ENCODE data around the gene ETS2. TPM values are rescaled to one million over a fixed set of nuclear protein-coding genes. Genes with fewer than 3 reads are reported as not detected.
A peak's percentile ranks its signal among the peaks of the same experiment; 100 is the strongest.

The ETS2 gene
- polyA plus RNA-seq, 3 donors: 54.2 to 150 (median 59.5) TPM

DNA sequence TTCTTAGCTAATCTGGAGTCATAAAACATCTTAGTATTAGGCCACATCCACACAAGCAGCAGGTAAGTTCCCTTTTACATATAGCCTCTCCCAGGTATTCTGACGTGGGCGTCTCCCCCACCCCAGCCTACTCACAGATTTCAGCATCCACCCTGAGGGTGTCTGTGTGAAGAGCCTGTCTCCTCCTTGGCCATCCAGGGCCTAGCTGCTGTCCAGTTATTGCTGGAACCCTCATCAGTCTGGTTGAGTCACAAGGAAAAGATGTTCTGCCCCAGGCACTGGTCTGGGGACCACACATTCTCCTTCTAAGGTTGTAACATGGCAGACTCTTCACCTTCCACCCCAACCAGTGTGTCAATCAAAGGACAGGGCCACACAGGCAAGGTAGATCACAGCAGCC lies 57.6 kb downstream of the ETS2 start:
- H4K20me1 ChIP-seq (ENCODE audit: insufficient read depth, low read length): no peaks in the 10 kb centered on the region
- H3K27me3 ChIP-seq (ENCODE audit: control insufficient read depth in 2 of 2, insufficient read depth in 2 of 2, low read length in 2 of 2): no peaks in the 10 kb centered on the region
- H3K27ac ChIP-seq (ENCODE audit: low read depth in 1 of 2, low read length in 2 of 2): no peak overlapping the region
- no peak overlapping the region for H3K9ac ChIP-seq (ENCODE audit: insufficient read depth, low read length, poor library complexity, severe bottlenecking)
- intact Hi-C loops (cut with micrococcal nuclease): no loop called here
- peaks cover 13% of the 10 kb centered on the region for H3K4me1 Mint-ChIP-seq
- TF ChIP-seq, protein P1, sequence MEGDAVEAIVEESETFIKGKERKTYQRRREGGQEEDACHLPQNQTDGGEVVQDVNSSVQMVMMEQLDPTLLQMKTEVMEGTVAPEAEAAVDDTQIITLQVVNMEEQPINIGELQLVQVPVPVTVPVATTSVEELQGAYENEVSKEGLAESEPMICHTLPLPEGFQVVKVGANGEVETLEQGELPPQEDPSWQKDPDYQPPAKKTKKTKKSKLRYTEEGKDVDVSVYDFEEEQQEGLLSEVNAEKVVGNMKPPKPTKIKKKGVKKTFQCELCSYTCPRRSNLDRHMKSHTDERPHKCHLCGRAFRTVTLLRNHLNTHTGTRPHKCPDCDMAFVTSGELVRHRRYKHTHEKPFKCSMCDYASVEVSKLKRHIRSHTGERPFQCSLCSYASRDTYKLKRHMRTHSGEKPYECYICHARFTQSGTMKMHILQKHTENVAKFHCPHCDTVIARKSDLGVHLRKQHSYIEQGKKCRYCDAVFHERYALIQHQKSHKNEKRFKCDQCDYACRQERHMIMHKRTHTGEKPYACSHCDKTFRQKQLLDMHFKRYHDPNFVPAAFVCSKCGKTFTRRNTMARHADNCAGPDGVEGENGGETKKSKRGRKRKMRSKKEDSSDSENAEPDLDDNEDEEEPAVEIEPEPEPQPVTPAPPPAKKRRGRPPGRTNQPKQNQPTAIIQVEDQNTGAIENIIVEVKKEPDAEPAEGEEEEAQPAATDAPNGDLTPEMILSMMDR (IDR thresholded peaks at IDR 0.05): no peak
- peaks cover 0 to 3% (median 0%) of the 10 kb centered on the region in 7 donors for H3K9me3 Mint-ChIP-seq
- peak overlapping the region in 2 of 7 donors; percentile 30 to 54 for H3K27ac Mint-ChIP-seq
- H3K4me1 ChIP-seq (ENCODE audit: control insufficient read depth in 1 of 2, insufficient read depth in 2 of 2, low read length in 2 of 2): peaks cover 9 to 12% of the 10 kb centered on the region in 2 donors
- H2AFZ ChIP-seq (ENCODE audit: insufficient read depth, low read depth, low read length, poor library complexity, severe bottlenecking): no peak overlapping the region
- no peaks in the 10 kb centered on the region for H3K36me3 Mint-ChIP-seq
- H3K9me3 ChIP-seq (replicated peaks in 1 of 2; ENCODE audit: control insufficient read depth in 1 of 2, insufficient read depth in 1 of 2, low read length in 2 of 2): no peaks in the 10 kb centered on the region
- no peak overlapping the region for H3K4me2 ChIP-seq (replicated peaks; ENCODE audit: extremely low read depth, low read length, poor library complexity, severe bottlenecking)
- 100% methylated on average over 2 of the region's 2 CpGs for WGBS (ENCODE audit: insufficient coverage)
- H3K4me3 ChIP-seq (replicated peaks in 1 of 3; ENCODE audit: low read depth in 2 of 3, low read length in 3 of 3): no peak overlapping the region
- peaks cover 1 to 3% (median 3%) of the 10 kb centered on the region in 3 donors for H3K27me3 Mint-ChIP-seq (ENCODE audit: low read depth in 3 of 3)
- no peaks in the 10 kb centered on the region for H3K79me2 ChIP-seq (ENCODE audit: insufficient read depth, low read length)
- H3K4me3 Mint-ChIP-seq: no peak overlapping the region
- no peaks in the 10 kb centered on the region for H3K36me3 ChIP-seq (replicated peaks in 1 of 2; ENCODE audit: control insufficient read depth in 1 of 2, insufficient read depth in 2 of 2, low read length in 2 of 2)
- no peak for DNase-seq

DNA sequence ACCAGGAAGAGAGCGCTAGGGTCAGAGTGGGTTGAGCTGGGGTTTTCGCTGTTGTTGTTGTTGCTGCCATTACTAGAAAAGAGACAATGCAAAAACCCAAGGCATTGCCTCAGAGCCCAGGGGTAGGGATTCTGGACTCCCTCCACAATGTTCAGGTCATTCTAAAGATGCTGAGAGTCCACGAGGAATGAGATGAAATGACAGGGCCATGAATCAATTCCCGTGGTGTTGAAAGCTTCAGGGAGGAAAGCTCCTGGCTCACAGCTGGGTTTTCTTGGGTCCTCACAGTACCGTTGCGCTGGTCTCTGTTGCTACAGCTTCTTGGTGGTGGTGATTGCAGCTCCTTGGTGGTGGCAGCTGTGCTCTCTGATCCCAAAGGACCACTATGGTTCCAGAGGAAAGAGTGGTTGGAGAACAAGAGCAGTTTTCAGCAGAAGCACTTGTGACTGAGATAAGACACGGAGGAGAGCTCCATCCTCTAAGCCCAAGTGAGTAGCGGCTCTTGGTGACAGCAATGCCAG lies 58.2 kb downstream of the ETS2 start:
- H3K4me2 ChIP-seq (replicated peaks; ENCODE audit: extremely low read depth, low read length, poor library complexity, severe bottlenecking): no peak overlapping the region
- no peak for DNase-seq
- H4K20me1 ChIP-seq (ENCODE audit: insufficient read depth, low read length): no peaks in the 10 kb centered on the region
- peaks cover 9 to 13% of the 10 kb centered on the region in 2 donors for H3K4me1 ChIP-seq (ENCODE audit: control insufficient read depth in 1 of 2, insufficient read depth in 2 of 2, low read length in 2 of 2)
- whole genome bisulfite sequencing (ENCODE audit: insufficient coverage): 90% methylated on average over 5 of the region's 8 CpGs
- no peaks in the 10 kb centered on the region for H3K27me3 ChIP-seq (ENCODE audit: control insufficient read depth in 2 of 2, insufficient read depth in 2 of 2, low read length in 2 of 2)
- no peaks in the 10 kb centered on the region for H3K79me2 ChIP-seq (ENCODE audit: insufficient read depth, low read length)
- TF ChIP-seq, protein P1 (IDR thresholded peaks at IDR 0.05): no peak
- H3K9ac ChIP-seq (ENCODE audit: insufficient read depth, low read length, poor library complexity, severe bottlenecking): no peak overlapping the region
- intact Hi-C loops (cut with micrococcal nuclease): no loop called here
- H3K36me3 ChIP-seq (replicated peaks in 1 of 2; ENCODE audit: control insufficient read depth in 1 of 2, insufficient read depth in 2 of 2, low read length in 2 of 2): no peaks in the 10 kb centered on the region
- H3K36me3 Mint-ChIP-seq: no peaks in the 10 kb centered on the region
- H3K27me3 Mint-ChIP-seq (ENCODE audit: low read depth in 3 of 3): peaks cover 1 to 3% (median 3%) of the 10 kb centered on the region in 3 donors
- H3K9me3 ChIP-seq (replicated peaks in 1 of 2; ENCODE audit: control insufficient read depth in 1 of 2, insufficient read depth in 1 of 2, low read length in 2 of 2): no peaks in the 10 kb centered on the region
- H2AFZ ChIP-seq (ENCODE audit: insufficient read depth, low read depth, low read length, poor library complexity, severe bottlenecking): no peak overlapping the region
- peaks cover 0 to 5% (median 0%) of the 10 kb centered on the region in 7 donors for H3K9me3 Mint-ChIP-seq
- no peak overlapping the region for H3K27ac ChIP-seq (ENCODE audit: low read depth in 1 of 2, low read length in 2 of 2)
- peaks cover 18% of the 10 kb centered on the region for H3K4me1 Mint-ChIP-seq
- H3K4me3 ChIP-seq (replicated peaks in 1 of 3; ENCODE audit: low read depth in 2 of 3, low read length in 3 of 3): no peak overlapping the region
- peak overlapping the region in 2 of 7 donors; percentile 30 to 47 for H3K27ac Mint-ChIP-seq
- H3K4me3 Mint-ChIP-seq: no peak overlapping the region
